Ishikawa (cell line): ENCODE measurements around the gene GAGE12C.
"Not testable (repeated sequence)": the region's sequence is repeated elsewhere in the genome, so short reads cannot be mapped to it uniquely, and the experiment has no call there.

ENCODE experiments used
- EP300 ChIP-seq: IDR thresholded peaks from 2 replicates; pipeline ENCODE4 v1.6.1; 2012; ENCODE audit warnings: borderline replicate concordance
- NFIC ChIP-seq: IDR thresholded peaks from 2 replicates; pipeline ENCODE4 v1.6.1; 2012
- TAF1 ChIP-seq: IDR thresholded peaks from 2 replicates; pipeline ENCODE4 v1.6.1; 2012; ENCODE audit warnings: low read depth, mild to moderate bottlenecking
- YY1 ChIP-seq: IDR thresholded peaks from 2 replicates; pipeline ENCODE4 v1.6.1; 2012; ENCODE audit warnings: low read depth
- TF ChIP-seq, protein P1 (sequence below): IDR thresholded peaks from 2 replicates; pipeline ENCODE4 v1.6.1; 2012; ENCODE audit warnings: low read depth, mild to moderate bottlenecking
- TF ChIP-seq, protein P2 (sequence below): IDR thresholded peaks from 2 replicates; pipeline ENCODE4 v1.6.1; 2012

GRCh38 chrX:49570100-49570499, 38.1 kb downstream of the GAGE12C start, which contains the start of gene GAGE12G:
- TF ChIP-seq YY1, TAF1, EP300, NFIC: not testable (repeated sequence)
- TF ChIP-seq, protein P1, sequence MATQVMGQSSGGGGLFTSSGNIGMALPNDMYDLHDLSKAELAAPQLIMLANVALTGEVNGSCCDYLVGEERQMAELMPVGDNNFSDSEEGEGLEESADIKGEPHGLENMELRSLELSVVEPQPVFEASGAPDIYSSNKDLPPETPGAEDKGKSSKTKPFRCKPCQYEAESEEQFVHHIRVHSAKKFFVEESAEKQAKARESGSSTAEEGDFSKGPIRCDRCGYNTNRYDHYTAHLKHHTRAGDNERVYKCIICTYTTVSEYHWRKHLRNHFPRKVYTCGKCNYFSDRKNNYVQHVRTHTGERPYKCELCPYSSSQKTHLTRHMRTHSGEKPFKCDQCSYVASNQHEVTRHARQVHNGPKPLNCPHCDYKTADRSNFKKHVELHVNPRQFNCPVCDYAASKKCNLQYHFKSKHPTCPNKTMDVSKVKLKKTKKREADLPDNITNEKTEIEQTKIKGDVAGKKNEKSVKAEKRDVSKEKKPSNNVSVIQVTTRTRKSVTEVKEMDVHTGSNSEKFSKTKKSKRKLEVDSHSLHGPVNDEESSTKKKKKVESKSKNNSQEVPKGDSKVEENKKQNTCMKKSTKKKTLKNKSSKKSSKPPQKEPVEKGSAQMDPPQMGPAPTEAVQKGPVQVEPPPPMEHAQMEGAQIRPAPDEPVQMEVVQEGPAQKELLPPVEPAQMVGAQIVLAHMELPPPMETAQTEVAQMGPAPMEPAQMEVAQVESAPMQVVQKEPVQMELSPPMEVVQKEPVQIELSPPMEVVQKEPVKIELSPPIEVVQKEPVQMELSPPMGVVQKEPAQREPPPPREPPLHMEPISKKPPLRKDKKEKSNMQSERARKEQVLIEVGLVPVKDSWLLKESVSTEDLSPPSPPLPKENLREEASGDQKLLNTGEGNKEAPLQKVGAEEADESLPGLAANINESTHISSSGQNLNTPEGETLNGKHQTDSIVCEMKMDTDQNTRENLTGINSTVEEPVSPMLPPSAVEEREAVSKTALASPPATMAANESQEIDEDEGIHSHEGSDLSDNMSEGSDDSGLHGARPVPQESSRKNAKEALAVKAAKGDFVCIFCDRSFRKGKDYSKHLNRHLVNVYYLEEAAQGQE = not testable (repeated sequence)
- TF ChIP-seq, protein P2, sequence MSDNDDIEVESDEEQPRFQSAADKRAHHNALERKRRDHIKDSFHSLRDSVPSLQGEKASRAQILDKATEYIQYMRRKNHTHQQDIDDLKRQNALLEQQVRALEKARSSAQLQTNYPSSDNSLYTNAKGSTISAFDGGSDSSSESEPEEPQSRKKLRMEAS = not testable (repeated sequence)
